Adipose tissue (tissue), 3 donors: ENCODE results near the gene PEMT. TPM values are rescaled to one million over a fixed set of nuclear protein-coding genes. Genes with fewer than 3 reads are reported as not detected.

Source experiments
- H3K27ac ChIP-seq: one replicate; pipeline ENCODE4 v1.5.1; 2013; ENCODE audit warnings: low read depth, low read length
- WGBS, 3 donors: extraction: QIAGEN DNeasy Blood & Tissue Kit; methylation state at CpG; one replicate each; pipeline ENCODE4 v1.1.7; 2013; 5-methylcytosine and 5-hydroxymethylcytosine counted together
- polyA plus RNA-seq, 3 donors: library from polyadenylated mRNA; stranded (reverse); fragments of 200-250 nt; gene quantifications; one replicate each; pipeline ENCODE4 v1.2.3, GENCODE V29; 2013
- donor health status: healthy with polysubstance abuse.
- donor health status: Bipolar disorder and iron deficiency.
- donor health status: healthy.

PEMT gene
- polyA plus RNA-seq, 3 donors: 40.9 to 263 (median 44.0) TPM

DNA sequence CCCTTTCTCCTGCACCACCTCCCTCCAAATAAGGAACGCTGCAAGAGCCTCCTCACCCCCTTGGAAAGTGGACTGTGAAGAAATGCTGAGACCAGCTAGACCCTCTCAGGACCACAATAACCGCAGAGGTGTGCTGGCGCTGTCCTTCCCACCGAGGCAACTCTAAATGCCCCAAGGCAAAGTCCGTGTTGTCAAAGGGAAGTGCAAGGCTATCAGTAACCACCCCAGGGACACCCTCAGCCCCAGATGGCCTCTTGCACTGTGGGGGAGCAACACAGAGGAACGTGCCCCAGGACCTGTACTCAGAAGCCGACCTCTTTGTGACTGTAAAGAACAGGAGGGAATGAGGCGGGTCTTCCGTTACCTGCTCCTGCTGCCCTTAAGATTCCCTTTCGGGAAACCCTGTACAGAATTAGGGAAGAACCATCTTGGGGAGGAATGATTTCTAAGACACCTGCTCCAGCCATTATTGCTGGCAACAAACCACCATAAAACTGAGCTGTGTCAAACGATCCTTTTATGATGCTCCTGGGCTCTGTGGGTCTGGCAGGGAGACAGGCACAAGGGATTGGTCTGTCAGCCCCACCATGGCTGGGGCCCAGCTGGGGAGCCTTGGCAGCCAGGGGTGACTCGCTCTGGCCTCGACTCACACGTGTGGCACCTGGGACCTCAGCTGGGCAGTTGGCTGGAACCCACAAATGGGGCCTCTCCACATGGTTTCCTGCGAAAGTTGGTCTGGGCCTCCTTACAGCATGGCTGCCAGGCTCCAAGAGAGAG lies 129.3 kb downstream of the PEMT start:
- 73 to 79% (median 77%) methylated on average over 15 of the region's 15 CpGs for WGBS, 3 donors
- H3K27ac ChIP-seq: no peak overlapping the region

- WGBS, 3 donors: 95 to 98% (median 96%) methylated on average over 4 of the region's 4 CpGs
- H3K27ac ChIP-seq: no peak overlapping the region
Measured at GRCh38 chr17:17460038-17460437, 131.5 kb downstream of the PEMT start.

- WGBS, 3 donors: 89 to 98% (median 94%) methylated on average over 2 of the region's 2 CpGs
Measured at GRCh38 chr17:17457680-17458079, 133.8 kb downstream of the PEMT start.

GRCh38 chr17:17456251-17456650 lies 135.3 kb downstream of the PEMT start:
- 80 to 92% (median 92%) methylated on average over 19 of the region's 19 CpGs for WGBS, 3 donors

More at GRCh38 chr17:17457680-17458079, 133.8 kb downstream of the PEMT start:
- no peak overlapping the region for H3K27ac ChIP-seq

More at GRCh38 chr17:17456251-17456650, 135.3 kb downstream of the PEMT start:
- H3K27ac ChIP-seq: no peak overlapping the region

Other genes starting within 250 kb of the PEMT start
- gene MED9, start 114.7 kb downstream of the PEMT start, polyA plus RNA-seq: 10 to 100 TPM in 1 of 3 donors, 1 to 10 TPM in 2; 7.4 to 13.8 (median 9.4) TPM
- 100 to 1,000 TPM in 2 of 3 donors, 10 to 100 TPM in 1; 36.7 to 608 (median 240) TPM for gene RASD1, start 95.3 kb downstream of the PEMT start, polyA plus RNA-seq
- 1 to 10 TPM; 4.5 to 9.3 (median 6.4) TPM for gene RAI1, start 89.8 kb upstream of the PEMT start, polyA plus RNA-seq
- gene SREBF1, start 245.3 kb upstream of the PEMT start, polyA plus RNA-seq: 100 to 1,000 TPM in 2 of 3 donors, 10 to 100 TPM in 1; 81.5 to 282 (median 109) TPM